Measurements from ENCODE around the gene ICAM2.

The ICAM2 gene

DNA sequence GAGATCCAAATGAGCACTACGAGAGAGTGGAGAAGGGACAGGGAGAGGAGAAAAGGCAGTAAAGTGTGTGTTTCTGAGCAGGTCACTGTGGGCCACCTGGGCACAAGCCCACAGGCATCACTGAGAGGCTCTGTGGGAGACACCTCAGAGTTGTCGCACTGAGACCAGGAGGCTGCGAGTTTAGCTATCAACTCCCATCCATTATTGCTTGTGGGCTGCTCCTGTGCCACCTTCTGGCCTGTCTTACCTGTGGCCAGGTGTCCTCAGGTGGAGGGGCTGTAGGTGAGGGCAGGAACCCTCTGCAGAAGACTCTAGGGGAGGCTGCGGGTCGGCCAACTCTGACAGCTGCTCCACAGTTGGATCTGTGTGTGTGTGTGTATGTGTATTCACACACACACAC lies 24.8 kb downstream of the ICAM2 start:
- Histone ChIP-seq H3K9me2 (replicated peaks; ENCODE audit: low read depth, low read length) (no peaks in the 10 kb centered on the region), H3K4me1 (ENCODE audit: insufficient read depth, low read length, poor library complexity, severe bottlenecking) (peaks cover 15% of the 10 kb centered on the region), H3K79me2 (ENCODE audit: insufficient read depth, low read length) (no peaks in the 10 kb centered on the region), H3K9me3 (ENCODE audit: insufficient read depth, low read depth, low read length) (no peaks in the 10 kb centered on the region), H3K4me2 (ENCODE audit: low read depth, low read length, poor library complexity, severe bottlenecking) (no peak overlapping the region), H3K4me3 (ENCODE audit: low read length, poor library complexity, severe bottlenecking) (no peak overlapping the region), H2AFZ (ENCODE audit: low read length) (no peak overlapping the region), H3F3A (ENCODE audit: low read depth) (no peaks in the 10 kb centered on the region), H3K36me3 (ENCODE audit: insufficient read depth, low read length) (no peaks in the 10 kb centered on the region), H4K20me1 (ENCODE audit: insufficient read depth, low read length, poor library complexity, severe bottlenecking) (no peaks in the 10 kb centered on the region), H3K27me3 (ENCODE audit: insufficient read depth, low read length, poor library complexity, severe bottlenecking) (no peaks in the 10 kb centered on the region), H3K9ac (ENCODE audit: low read depth, low read length, poor library complexity, severe bottlenecking) (no peak overlapping the region)
- TF ChIP-seq, protein P1, sequence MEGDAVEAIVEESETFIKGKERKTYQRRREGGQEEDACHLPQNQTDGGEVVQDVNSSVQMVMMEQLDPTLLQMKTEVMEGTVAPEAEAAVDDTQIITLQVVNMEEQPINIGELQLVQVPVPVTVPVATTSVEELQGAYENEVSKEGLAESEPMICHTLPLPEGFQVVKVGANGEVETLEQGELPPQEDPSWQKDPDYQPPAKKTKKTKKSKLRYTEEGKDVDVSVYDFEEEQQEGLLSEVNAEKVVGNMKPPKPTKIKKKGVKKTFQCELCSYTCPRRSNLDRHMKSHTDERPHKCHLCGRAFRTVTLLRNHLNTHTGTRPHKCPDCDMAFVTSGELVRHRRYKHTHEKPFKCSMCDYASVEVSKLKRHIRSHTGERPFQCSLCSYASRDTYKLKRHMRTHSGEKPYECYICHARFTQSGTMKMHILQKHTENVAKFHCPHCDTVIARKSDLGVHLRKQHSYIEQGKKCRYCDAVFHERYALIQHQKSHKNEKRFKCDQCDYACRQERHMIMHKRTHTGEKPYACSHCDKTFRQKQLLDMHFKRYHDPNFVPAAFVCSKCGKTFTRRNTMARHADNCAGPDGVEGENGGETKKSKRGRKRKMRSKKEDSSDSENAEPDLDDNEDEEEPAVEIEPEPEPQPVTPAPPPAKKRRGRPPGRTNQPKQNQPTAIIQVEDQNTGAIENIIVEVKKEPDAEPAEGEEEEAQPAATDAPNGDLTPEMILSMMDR (conservative IDR thresholded peaks at IDR 0.05; ENCODE audit: low read length), result no peak
- TF ChIP-seq EZH2phosphoT487 (IDR thresholded peaks at IDR 0.05; ENCODE audit: borderline replicate concordance), result no peak

DNA sequence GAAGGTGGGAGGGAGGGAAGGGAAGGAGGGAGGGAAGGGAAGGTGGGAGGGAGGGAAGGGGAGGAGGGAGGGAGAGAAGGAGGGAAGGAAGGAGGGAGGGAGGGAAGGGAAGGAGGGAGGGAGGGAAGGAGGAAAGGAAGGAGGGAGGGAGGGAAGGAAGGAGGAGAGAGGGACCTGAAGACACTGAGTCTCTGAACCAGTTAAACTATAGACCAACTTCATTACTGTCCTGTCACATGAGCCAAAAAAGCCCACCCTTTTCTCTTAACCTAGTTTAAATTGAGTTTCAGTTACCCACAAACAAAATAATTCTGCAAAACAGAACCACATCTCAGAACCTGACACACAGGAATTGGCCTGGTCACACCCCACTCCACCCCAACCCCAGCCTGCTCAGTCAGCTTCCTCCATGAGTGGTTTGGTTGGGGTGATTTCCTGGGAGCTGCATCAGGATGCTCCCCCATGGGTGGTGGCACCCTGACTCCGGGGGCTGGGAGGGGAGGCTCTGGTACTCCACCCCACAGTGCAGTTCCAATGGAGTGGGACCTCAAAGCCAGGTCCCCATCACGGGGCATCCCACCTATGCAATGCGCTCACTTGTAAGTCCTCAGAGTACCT lies 27.0 kb downstream of the ICAM2 start:
- TF ChIP-seq, protein P1 (conservative IDR thresholded peaks at IDR 0.05; ENCODE audit: low read length), result no peak; the same call in 1 of the 2 replicates
- TF ChIP-seq EZH2phosphoT487 (IDR thresholded peaks at IDR 0.05; ENCODE audit: borderline replicate concordance), result no peak
- no peaks in the 10 kb centered on the region for H4K20me1 ChIP-seq (ENCODE audit: insufficient read depth, low read length, poor library complexity, severe bottlenecking)
- no peaks in the 10 kb centered on the region for H3K36me3 ChIP-seq (ENCODE audit: insufficient read depth, low read length)
- no peak overlapping the region for H3K9ac ChIP-seq (ENCODE audit: low read depth, low read length, poor library complexity, severe bottlenecking)
- H3K9me3 ChIP-seq (ENCODE audit: insufficient read depth, low read depth, low read length), result no peaks in the 10 kb centered on the region
- no peaks in the 10 kb centered on the region for H3K27me3 ChIP-seq (ENCODE audit: insufficient read depth, low read length, poor library complexity, severe bottlenecking)
- H3K4me3 ChIP-seq (ENCODE audit: low read length, poor library complexity, severe bottlenecking), result no peak overlapping the region
- no peaks in the 10 kb centered on the region for H3K9me2 ChIP-seq (replicated peaks; ENCODE audit: low read depth, low read length)
- no peak overlapping the region for H2AFZ ChIP-seq (ENCODE audit: low read length)
- H3K4me2 ChIP-seq (ENCODE audit: low read depth, low read length, poor library complexity, severe bottlenecking), result no peak overlapping the region
- no peaks in the 10 kb centered on the region for H3F3A ChIP-seq (ENCODE audit: low read depth)
- peaks cover 22% of the 10 kb centered on the region for H3K4me1 ChIP-seq (ENCODE audit: insufficient read depth, low read length, poor library complexity, severe bottlenecking)
- no peaks in the 10 kb centered on the region for H3K79me2 ChIP-seq (ENCODE audit: insufficient read depth, low read length)

GRCh38 chr17:63991611-63992010 lies 28.8 kb downstream of the ICAM2 start:
- Histone ChIP-seq H4K20me1 (ENCODE audit: insufficient read depth, low read length, poor library complexity, severe bottlenecking) (no peaks in the 10 kb centered on the region), H3K4me1 (ENCODE audit: insufficient read depth, low read length, poor library complexity, severe bottlenecking) (peaks cover 26% of the 10 kb centered on the region), H3K4me2 (ENCODE audit: low read depth, low read length, poor library complexity, severe bottlenecking) (no peak overlapping the region), H3K9ac (ENCODE audit: low read depth, low read length, poor library complexity, severe bottlenecking) (no peak overlapping the region), H3K9me2 (replicated peaks; ENCODE audit: low read depth, low read length) (no peaks in the 10 kb centered on the region), H3K4me3 (ENCODE audit: low read length, poor library complexity, severe bottlenecking) (no peak overlapping the region), H3K27me3 (ENCODE audit: insufficient read depth, low read length, poor library complexity, severe bottlenecking) (no peaks in the 10 kb centered on the region), H3F3A (ENCODE audit: low read depth) (no peaks in the 10 kb centered on the region), H3K9me3 (ENCODE audit: insufficient read depth, low read depth, low read length) (no peaks in the 10 kb centered on the region), H3K79me2 (ENCODE audit: insufficient read depth, low read length) (no peaks in the 10 kb centered on the region), H2AFZ (ENCODE audit: low read length) (no peak overlapping the region), H3K36me3 (ENCODE audit: insufficient read depth, low read length) (no peaks in the 10 kb centered on the region)
- TF ChIP-seq, protein P1 (conservative IDR thresholded peaks at IDR 0.05; ENCODE audit: low read length), result no peak
- TF ChIP-seq EZH2phosphoT487 (IDR thresholded peaks at IDR 0.05; ENCODE audit: borderline replicate concordance), result no peak

Data from Loucy (cell line).